Measurements from ENCODE around the gene ERI3. TPM values are rescaled to one million over a fixed set of nuclear protein-coding genes. Genes with fewer than 3 reads are reported as not detected.
A peak's percentile ranks its signal among the peaks of the same experiment; 100 is the strongest.

Gene ERI3
- total and polyA plus RNA-seq, 9 of the 15 experiments (the other 6 are each of a cell fraction or from before 2014, with no cell fraction given), result 47.8 to 93.4 (median 67.2) TPM

- Histone ChIP-seq H3K27me3 (ENCODE audit: control insufficient read depth in 2 of 2, insufficient read depth in 2 of 2, low read length in 2 of 2) (no peaks in the 10 kb centered on the region), H3K27ac (ENCODE audit: extremely low read depth, low read depth, low read length) (no peak overlapping the region), H3K9me3 (replicated peaks; ENCODE audit: control insufficient read depth, insufficient read depth, low read depth, low read length) (no peaks in the 10 kb centered on the region), H3K9ac (ENCODE audit: insufficient read depth in 1 of 2, low read depth in 2 of 2, low read length in 2 of 2) (peak overlapping the region in 1 of 2 experiments; percentile 37; a peak in 1 of 4 replicates), H3K4me1 (replicated peaks in 1 of 2; ENCODE audit: control insufficient read depth in 2 of 2, insufficient read depth in 2 of 2, low read length in 2 of 2) (peaks cover 4 to 16% of the 10 kb centered on the region in 2 experiments; a peak in 4 of 5 replicates), H3K36me3 (ENCODE audit: control insufficient read depth, insufficient read depth, low read length) (peaks cover 3% of the 10 kb centered on the region; the same call in 1 of the 3 replicates), H2AFZ (ENCODE audit: low read depth, low read length) (no peak overlapping the region), H3K79me2 (ENCODE audit: control insufficient read depth, insufficient read depth, low read length) (no peaks in the 10 kb centered on the region), H3K4me2 (ENCODE audit: insufficient read depth, low read length) (no peak overlapping the region), H3K4me3 (no peak overlapping the region), H3K9me1 (ENCODE audit: control insufficient read depth, insufficient read depth, low read length) (peaks cover 6% of the 10 kb centered on the region), H4K20me1 (replicated peaks; ENCODE audit: control insufficient read depth, insufficient read depth, low read length) (no peaks in the 10 kb centered on the region; the same call in 1 of the 2 replicates)
- 62% methylated on average over 4 of the region's 4 CpGs for WGBS (ENCODE audit: insufficient coverage, low coverage, missing lambda C conversion rate)
- no peak for FAIRE-seq
- in situ Hi-C loops (cut with MboI) (no loop called here), intact Hi-C loops (cut with micrococcal nuclease) (no loop called here)
- TF ChIP-seq TBP (optimal IDR thresholded peaks at IDR 0.05; ENCODE audit: low read depth, low read length) (no peak), GABPA (tag; conservative IDR thresholded peaks at IDR 0.05; ENCODE audit: low read depth) (no peak), ZNF121 (CRISPR knock-in tag; conservative IDR thresholded peaks at IDR 0.05) (no peak), COPS2 (conservative IDR thresholded peaks at IDR 0.05) (no peak), ZNF124 (CRISPR knock-in tag; IDR thresholded peaks at IDR 0.05) (no peak), TCF7 (IDR thresholded peaks at IDR 0.05; ENCODE audit: borderline replicate concordance) (no peak), CREBBP (IDR thresholded peaks at IDR 0.05; ENCODE audit: low read depth, low read length) (no peak), ZNF778 (CRISPR knock-in tag; IDR thresholded peaks at IDR 0.05) (no peak), ZNF174 (CRISPR knock-in tag; IDR thresholded peaks at IDR 0.05) (no peak), TAF9B (IDR thresholded peaks at IDR 0.05; ENCODE audit: partially characterized antibody) (no peak), ILF3 (IDR thresholded peaks at IDR 0.05; ENCODE audit: borderline replicate concordance) (no peak), XRCC5 (IDR thresholded peaks at IDR 0.05; ENCODE audit: low read depth, low read length) (no peak), FOXA1 (IDR thresholded peaks at IDR 0.05; ENCODE audit: borderline replicate concordance) (no peak), PYGO2 (tag; IDR thresholded peaks at IDR 0.05) (no peak), CXXC5 (CRISPR knock-in tag; IDR thresholded peaks at IDR 0.05) (no peak), E2F4 (CRISPR knock-in tag; IDR thresholded peaks at IDR 0.05; ENCODE audit: low read depth) (no peak), SLC30A9 (CRISPR knock-in tag; IDR thresholded peaks at IDR 0.05) (no peak), ATF7 (IDR thresholded peaks at IDR 0.05) (no peak), ZNF24 (IDR thresholded peaks at IDR 0.05) (no peak), PKNOX1 (IDR thresholded peaks at IDR 0.05) (no peak)
- ChIA-PET POLR2A (interaction anchor here (1.0 to 1.6 kb wide), 3 partner anchors 11 to 25 kb away, joined by 5 read pairs; no protein-coding TSS in a partner anchor), CTCF (ENCODE audit: low intra/inter-chr PET ratio) (no interaction called here)
- no peak for ATAC-seq
- no peak for DNase-seq (ENCODE audit: extremely low read depth in 1 of 4, low spot score in 3 of 4)
- no TSS peak for BruUV-seq (replicated peaks)
Measured at GRCh38 chr1:44262816-44263567, 92.1 kb downstream of the ERI3 start.
